MCF 10A (cell line): Measurements from ENCODE around the gene KIAA0825. TPM values are rescaled to one million over a fixed set of nuclear protein-coding genes. Genes with fewer than 3 reads are reported as not detected.

Experiments used
- BruUV-seq: library from RNA; stranded (reverse); fragments of 400-500 nt; replicated peaks from 2 replicates; lab custom pipeline; 2021; lab: Mats Ljungman, UMichigan
- CTCF ChIA-PET: fragments of 300-600 bp; sonication (Branson Sonifier 250); formaldehyde crosslinking; extraction: SDS; loops from one replicate; lab custom pipeline; 2021; ENCODE audit warnings: antibody characterized with exemption, inconsistent platforms; lab: Yijun Ruan, JAX
- POLR2A ChIA-PET: fragments of 300-600, 350-650 bp; sonication (Branson Sonifier 250); formaldehyde crosslinking; extraction: SDS; loops from one replicate; lab custom pipeline; 2020; ENCODE audit warnings: antibody characterized with exemption, inconsistent platforms; lab: Yijun Ruan, JAX
- DNase-seq: peaks from one replicate; pipeline ENCODE4 v3.0.0-alpha.2; 2018; ENCODE audit not compliant: unreplicated experiment
- H3K27ac Mint-ChIP-seq: one replicate; pipeline ENCODE4 v1.8.0; 2022; ENCODE audit warnings: mild to moderate bottlenecking, low read depth, mixed read lengths; ENCODE audit not compliant: unreplicated experiment
- H3K27me3 Mint-ChIP-seq: one replicate; pipeline ENCODE4 v1.8.0; 2022; ENCODE audit warnings: mixed read lengths; ENCODE audit not compliant: insufficient read depth, unreplicated experiment
- H3K36me3 Mint-ChIP-seq: one replicate; pipeline ENCODE4 v1.8.0; 2022; ENCODE audit warnings: mild to moderate bottlenecking, moderate library complexity, mixed read lengths; ENCODE audit not compliant: insufficient read depth, unreplicated experiment
- H3K4me1 Mint-ChIP-seq: one replicate; pipeline ENCODE4 v1.8.0; 2022; ENCODE audit warnings: mixed read lengths; ENCODE audit not compliant: insufficient read depth, unreplicated experiment
- H3K4me3 Mint-ChIP-seq: one replicate; pipeline ENCODE4 v1.8.0; 2022; ENCODE audit warnings: mild to moderate bottlenecking, moderate library complexity, mixed read lengths; ENCODE audit not compliant: unreplicated experiment
- H3K9me3 Mint-ChIP-seq: one replicate; pipeline ENCODE4 v1.8.0; 2022; ENCODE audit warnings: mixed read lengths; ENCODE audit not compliant: unreplicated experiment
- CTCF ChIP-seq: fragments of 200-600 bp; IDR thresholded peaks from one replicate; pipeline ENCODE4 v1.8.0; 2022; ENCODE audit warnings: antibody characterized with exemption, mild to moderate bottlenecking; ENCODE audit not compliant: unreplicated experiment
- intact Hi-C: fragments of 100-400 bp; cut with micrococcal nuclease; formaldehyde crosslinking; loops from 2 replicates; pipeline ENCODE4 v1.14.1; 2022
- total RNA-seq: library from RNA; stranded (reverse); gene quantifications from 2 replicates; pipeline ENCODE4 v1.2.3, GENCODE V29; 2022

The KIAA0825 gene
- total RNA-seq, 1 experiment from 2014 or later = 2.1 TPM

GRCh38 chr5:94551858-94552257 is 66.5 kb downstream of the KIAA0825 start:
- H3K27ac Mint-ChIP-seq = no peak overlapping the region
- no peak overlapping the region for H3K4me3 Mint-ChIP-seq
- CTCF ChIA-PET = no interaction called here
- peaks cover 5% of the 10 kb centered on the region for H3K36me3 Mint-ChIP-seq
- H3K27me3 Mint-ChIP-seq = no peaks in the 10 kb centered on the region
- peaks cover 18% of the 10 kb centered on the region for H3K9me3 Mint-ChIP-seq
- intact Hi-C loops = no loop called here
- POLR2A ChIA-PET = no interaction called here
- H3K4me1 Mint-ChIP-seq = peaks cover 5% of the 10 kb centered on the region
- no peak for TF ChIP-seq CTCF
- no peak for DNase-seq
- BruUV-seq = no TSS peak

- Mint-ChIP-seq H3K4me3 (no peak overlapping the region), H3K27me3 (no peaks in the 10 kb centered on the region), H3K27ac (peak overlapping the region; percentile 2), H3K4me1 (peaks cover 7% of the 10 kb centered on the region), H3K9me3 (peaks cover 10% of the 10 kb centered on the region), H3K36me3 (peaks cover 5% of the 10 kb centered on the region)
- ChIA-PET CTCF (interaction anchor here (0.7 kb wide), 1 partner anchor 16 kb away, joined by 3 read pairs; no protein-coding TSS in a partner anchor), POLR2A (no interaction called here)
- no peak for TF ChIP-seq CTCF
- no peak for DNase-seq
- BruUV-seq = no TSS peak
- intact Hi-C loops = no loop called here
Measured at GRCh38 chr5:94545870-94546625, 72.4 kb downstream of the KIAA0825 start.

- CTCF ChIA-PET = interaction anchor here (0.5 kb wide), 1 partner anchor 93 kb away, joined by 3 read pairs; no protein-coding TSS in a partner anchor
- BruUV-seq = no TSS peak
- no peak for DNase-seq
- POLR2A ChIA-PET = no interaction called here
- Mint-ChIP-seq H3K27me3 (no peaks in the 10 kb centered on the region), H3K4me1 (peaks cover 7% of the 10 kb centered on the region), H3K4me3 (no peak overlapping the region), H3K27ac (no peak overlapping the region), H3K36me3 (peaks cover 5% of the 10 kb centered on the region), H3K9me3 (peaks cover 17% of the 10 kb centered on the region)
- intact Hi-C loops = no loop called here
- no peak for TF ChIP-seq CTCF
Measured at GRCh38 chr5:94544875-94545547, 73.4 kb downstream of the KIAA0825 start.

GRCh38 chr5:94544031-94544650 is 74.3 kb downstream of the KIAA0825 start:
- TF ChIP-seq CTCF = no peak
- H3K36me3 Mint-ChIP-seq = peaks cover 5% of the 10 kb centered on the region

More at GRCh38 chr5:94544031-94544650, 74.3 kb downstream of the KIAA0825 start:
- H3K4me3 Mint-ChIP-seq = no peak overlapping the region
- DNase-seq = no peak
- no TSS peak for BruUV-seq
- ChIA-PET CTCF (interaction anchor here (1.2 to 1.4 kb wide), 2 partner anchors 20 to 194 kb away, joined by 3 to 6 read pairs; no protein-coding TSS in a partner anchor), POLR2A (no interaction called here)
- no peak overlapping the region for H3K27ac Mint-ChIP-seq
- H3K4me1 Mint-ChIP-seq = peaks cover 7% of the 10 kb centered on the region
- H3K9me3 Mint-ChIP-seq = peaks cover 19% of the 10 kb centered on the region
- intact Hi-C loops = no loop called here
- no peaks in the 10 kb centered on the region for H3K27me3 Mint-ChIP-seq
